NCI-H2227 treated with DMSO at 0.1 percent for 48 hours (cell line): ENCODE measurements around the gene TMPRSS6.

Source experiments
- DNase-seq: peaks from one replicate; lab custom pipeline; 2025; lab: John Stamatoyannopoulos, UW

TMPRSS6 gene

DNA sequence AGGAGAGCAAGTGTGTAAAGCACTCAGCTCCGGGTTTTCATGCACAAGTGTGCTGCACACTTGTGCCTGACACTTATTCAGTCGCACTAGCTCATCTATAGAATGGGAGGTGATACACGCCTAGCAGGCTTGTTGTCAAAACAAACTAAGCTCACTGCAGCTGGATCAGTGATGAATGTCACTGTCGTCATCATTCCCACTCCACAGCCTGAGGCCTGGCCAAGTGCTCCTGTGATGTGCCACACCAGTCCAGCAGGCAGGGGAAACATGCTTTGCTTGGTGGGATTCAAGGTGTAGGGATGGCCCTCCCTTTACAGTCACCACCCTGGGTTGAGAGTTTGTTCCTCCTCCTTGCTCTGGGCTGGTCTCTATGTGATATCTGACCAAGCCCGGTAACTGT, 83.2 kb downstream of the TMPRSS6 start:
- DNase-seq, result no peak

DNA sequence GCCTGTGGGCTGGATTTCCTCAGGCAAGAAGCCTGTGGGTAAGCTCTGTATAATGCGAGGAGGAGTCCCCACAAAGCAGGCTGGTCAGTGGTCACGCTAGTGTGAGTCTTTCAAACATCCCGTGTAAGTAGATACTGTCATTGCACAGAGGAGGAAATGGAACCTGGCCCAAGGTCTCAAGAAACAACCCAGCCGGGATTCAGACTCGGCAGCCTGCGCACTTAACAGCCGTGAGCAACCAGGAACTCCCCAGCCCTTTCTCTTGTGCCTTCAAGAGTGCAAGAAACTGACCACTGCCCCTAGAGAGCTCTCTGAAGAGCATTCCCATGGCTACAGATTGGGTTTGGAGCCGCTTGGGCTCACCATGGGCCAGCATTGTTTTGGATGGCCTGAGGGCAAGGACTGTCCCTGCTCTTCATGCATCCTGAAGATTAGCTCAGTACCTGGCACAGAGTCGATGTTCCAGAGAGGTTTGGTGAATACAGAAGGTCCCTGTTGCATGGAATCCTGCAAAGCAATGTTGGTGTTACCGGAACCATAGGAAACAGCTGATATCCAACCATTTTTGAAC, 83.9 kb downstream of the TMPRSS6 start:
- DNase-seq, result no peak

- no peak for DNase-seq
Observed at GRCh38 chr22:37024339-37025157, 85.0 kb downstream of the TMPRSS6 start.

GRCh38 chr22:37023743-37024338, 85.7 kb downstream of the TMPRSS6 start:
- no peak for DNase-seq

- DNase-seq, result no peak
Observed at GRCh38 chr22:37022483-37023337, 86.8 kb downstream of the TMPRSS6 start.

DNA sequence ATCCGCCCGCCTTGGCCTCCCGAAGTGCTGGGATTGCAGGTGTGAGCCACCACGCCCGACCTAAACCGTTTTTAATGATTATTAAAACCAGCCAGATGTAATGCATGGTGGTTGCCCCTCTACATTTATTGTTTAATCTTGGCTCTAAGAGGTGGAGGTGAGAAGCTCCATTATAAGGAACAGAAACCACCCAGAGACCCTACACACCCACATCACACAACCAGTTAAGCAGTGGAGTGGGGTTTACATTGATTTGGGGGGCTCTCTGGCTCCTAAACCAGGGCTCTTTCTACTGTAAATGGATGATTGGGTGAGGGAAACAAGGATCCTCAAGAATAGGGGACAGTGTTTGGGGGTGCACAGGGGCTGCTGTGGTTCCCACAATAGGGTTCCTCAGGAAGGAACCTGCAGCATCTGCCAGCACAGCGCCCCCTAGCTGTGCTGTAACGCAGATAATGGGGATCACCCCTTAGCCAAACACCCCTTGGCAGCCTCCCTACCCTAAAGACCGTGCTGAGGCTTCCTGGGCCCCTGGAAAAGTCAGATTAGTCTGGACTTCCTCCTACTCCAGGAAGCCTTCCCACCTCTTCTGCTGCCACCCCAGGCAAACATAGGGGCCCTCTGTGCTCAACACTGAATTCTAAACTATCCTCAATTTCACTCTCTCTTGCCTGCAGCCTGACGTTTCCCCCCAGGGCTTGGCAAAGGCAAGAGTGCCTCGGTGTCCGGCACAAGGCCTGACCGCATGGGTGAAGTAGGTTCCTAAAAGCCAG, 87.6 kb downstream of the TMPRSS6 start:
- DNase-seq, result no peak

- no peak for DNase-seq
Observed at GRCh38 chr22:37021041-37021440, 88.5 kb downstream of the TMPRSS6 start.

DNA sequence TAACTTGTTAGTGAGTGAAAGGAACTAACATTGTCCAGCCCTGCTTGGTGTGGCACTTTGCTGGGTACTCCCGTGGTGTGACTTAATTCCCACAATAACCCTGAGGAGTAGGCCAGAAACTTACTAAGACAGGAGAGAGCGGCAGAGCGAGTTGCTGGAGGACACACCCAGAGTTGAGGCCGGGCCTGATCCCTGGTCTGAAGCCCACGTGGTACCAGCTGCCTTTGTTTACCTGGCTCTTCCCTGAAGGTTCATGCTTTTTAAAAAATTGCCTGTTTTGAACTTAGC, 89.4 kb downstream of the TMPRSS6 start:
- no peak for DNase-seq

- DNase-seq, result peak; percentile 51
Observed at GRCh38 chr22:37019309-37020191, 90.0 kb downstream of the TMPRSS6 start, which contains the start of the genes MPST and TST. Gene MPST, plus strand, starts transcription at chr22:37019742. Its CDS starts 95 bp downstream, at chr22:37019837. Gene TST, minus strand, starts transcription at chr22:37019447. Its CDS starts 715 bp downstream, at chr22:37018732.

GRCh38 chr22:37018815-37019308, 90.7 kb downstream of the TMPRSS6 start:
- peak; percentile 9 for DNase-seq

DNA sequence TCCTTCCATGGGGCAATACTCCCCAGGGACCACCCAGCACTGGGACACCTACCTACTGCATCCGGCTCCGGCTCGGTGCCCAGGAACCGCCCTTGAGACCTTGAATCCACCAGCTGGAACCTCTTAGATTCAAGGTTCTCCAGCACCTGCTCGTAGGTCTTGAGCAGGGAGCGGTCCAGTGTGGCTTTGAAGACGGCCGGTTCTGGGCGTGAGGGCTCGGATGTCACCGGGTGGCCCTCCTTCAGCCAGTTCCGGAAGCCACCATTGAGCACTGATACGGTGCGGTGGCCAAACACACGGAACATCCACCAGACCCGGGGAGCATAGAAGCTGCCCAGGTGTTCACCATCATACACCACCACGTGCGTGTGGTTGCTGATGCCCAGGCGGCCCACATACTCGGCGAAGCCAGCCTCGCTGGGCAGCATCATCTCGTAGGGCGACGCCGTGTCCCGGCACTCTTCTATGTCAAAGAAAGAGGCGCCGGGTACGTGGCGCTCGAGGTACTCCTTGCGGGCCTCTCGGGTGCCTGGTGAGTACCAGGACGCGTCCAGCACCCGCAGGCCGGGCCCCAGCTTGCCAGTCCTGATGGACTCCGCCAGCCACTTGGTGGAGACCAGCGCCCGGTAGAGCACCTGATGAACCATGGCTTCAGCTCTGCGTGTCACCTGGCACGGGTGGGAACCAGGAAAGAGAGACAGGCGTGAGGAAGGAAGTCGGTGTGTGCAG, 91.3 kb downstream of the TMPRSS6 start:
- no peak for DNase-seq

GRCh38 chr22:37017356-37017755, 92.2 kb downstream of the TMPRSS6 start:
- no peak for DNase-seq

- no peak for DNase-seq
Observed at GRCh38 chr22:37016134-37016910, 93.2 kb downstream of the TMPRSS6 start.

GRCh38 chr22:37015587-37015878, 94.0 kb downstream of the TMPRSS6 start:
- DNase-seq, result no peak
